ENCODE data around the gene CYB5R4. TPM values are rescaled to one million over a fixed set of nuclear protein-coding genes. Genes with fewer than 3 reads are reported as not detected.
"Not testable (repeated sequence)": the region's sequence is repeated elsewhere in the genome, so short reads cannot be mapped to it uniquely, and the experiment has no call there.

Gene CYB5R4
- polyA plus RNA-seq, 3 donors, result 4.1 to 11.7 (median 9.8) TPM

- WGBS, 3 donors, result no CpG with 5 or more reads among the region's 2 CpGs
- H3K27ac ChIP-seq (ENCODE audit: low read depth, low read length), result not testable (repeated sequence)
These were observed 37.6 kb downstream of the CYB5R4 start for GRCh38 chr6:83897094-83897493.

- WGBS, 3 donors, result 85 to 97% (median 92%) methylated on average over 1 of the region's 1 CpG
- no peak overlapping the region for H3K27ac ChIP-seq (ENCODE audit: low read depth, low read length)
These were observed 42.1 kb downstream of the CYB5R4 start for GRCh38 chr6:83901624-83902023.

GRCh38 chr6:83904395-83904794, 44.9 kb downstream of the CYB5R4 start:
- 91 to 94% (median 93%) methylated on average over 4 of the region's 4 CpGs for WGBS, 3 donors

GRCh38 chr6:83905648-83906047, 46.2 kb downstream of the CYB5R4 start:
- WGBS, 3 donors, result 91 to 100% (median 98%) methylated on average over 4 of the region's 4 CpGs
- H3K27ac ChIP-seq (ENCODE audit: low read depth, low read length), result no peak overlapping the region

More at GRCh38 chr6:83904395-83904794, 44.9 kb downstream of the CYB5R4 start:
- H3K27ac ChIP-seq (ENCODE audit: low read depth, low read length), result no peak overlapping the region

GRCh38 chr6:83907623-83908390, 48.3 kb downstream of the CYB5R4 start:
- H3K27ac ChIP-seq (ENCODE audit: low read depth, low read length), result not testable (repeated sequence)
- WGBS, 3 donors, result 85 to 91% (median 87%) methylated on average over 5 of the region's 5 CpGs

- H3K27ac ChIP-seq (ENCODE audit: low read depth, low read length), result no peak overlapping the region
- 84 to 87% (median 86%) methylated on average over 2 of the region's 2 CpGs for WGBS, 3 donors
These were observed 49.3 kb downstream of the CYB5R4 start for GRCh38 chr6:83908813-83909212.

- no peak overlapping the region for H3K27ac ChIP-seq (ENCODE audit: low read depth, low read length)
These were observed 51.8 kb downstream of the CYB5R4 start for GRCh38 chr6:83911278-83911677.

GRCh38 chr6:83914953-83915352, 55.5 kb downstream of the CYB5R4 start:
- 45 to 98% (median 60%) methylated on average over 1 of the region's 1 CpG for WGBS, 3 donors
- no peak overlapping the region for H3K27ac ChIP-seq (ENCODE audit: low read depth, low read length)

- no peak overlapping the region for H3K27ac ChIP-seq (ENCODE audit: low read depth, low read length)
These were observed 57.5 kb downstream of the CYB5R4 start for GRCh38 chr6:83917001-83917400.

- no peak overlapping the region for H3K27ac ChIP-seq (ENCODE audit: low read depth, low read length)
- 95 to 97% (median 97%) methylated on average over 1 of the region's 1 CpG for WGBS, 3 donors
These were observed 60.5 kb downstream of the CYB5R4 start for GRCh38 chr6:83920017-83920416.

GRCh38 chr6:83921315-83921714, 61.8 kb downstream of the CYB5R4 start:
- 90 to 93% (median 93%) methylated on average over 5 of the region's 5 CpGs for WGBS, 3 donors
- H3K27ac ChIP-seq (ENCODE audit: low read depth, low read length), result no peak overlapping the region

- no peak overlapping the region for H3K27ac ChIP-seq (ENCODE audit: low read depth, low read length)
- WGBS, 3 donors, result 71 to 82% (median 79%) methylated on average over 2 of the region's 2 CpGs
These were observed 68.0 kb downstream of the CYB5R4 start for GRCh38 chr6:83927470-83927869.

GRCh38 chr6:83928286-83928685, 68.8 kb downstream of the CYB5R4 start:
- no peak overlapping the region for H3K27ac ChIP-seq (ENCODE audit: low read depth, low read length)
- WGBS, 3 donors, result 90 to 97% (median 93%) methylated on average over 1 of the region's 1 CpG

GRCh38 chr6:83946201-83946833, 86.8 kb downstream of the CYB5R4 start:
- H3K27ac ChIP-seq (ENCODE audit: low read depth, low read length), result not testable (repeated sequence)
- WGBS, 3 donors, result 94 to 98% (median 96%) methylated on average over 4 of the region's 4 CpGs

- WGBS, 3 donors, result 93 to 94% (median 94%) methylated on average over 2 of the region's 2 CpGs
- not testable (repeated sequence) for H3K27ac ChIP-seq (ENCODE audit: low read depth, low read length)
These were observed 88.5 kb downstream of the CYB5R4 start for GRCh38 chr6:83947983-83948382.

- no peak overlapping the region for H3K27ac ChIP-seq (ENCODE audit: low read depth, low read length)
- WGBS, 3 donors, result 58 to 68% (median 62%) methylated on average over 2 of the region's 2 CpGs
These were observed 89.4 kb downstream of the CYB5R4 start for GRCh38 chr6:83948851-83949250.

- WGBS, 3 donors, result 96 to 99% (median 98%) methylated on average over 2 of the region's 2 CpGs
- H3K27ac ChIP-seq (ENCODE audit: low read depth, low read length), result not testable (repeated sequence)
These were observed 91.9 kb downstream of the CYB5R4 start for GRCh38 chr6:83951423-83951822.

- WGBS, 3 donors, result 71 to 80% (median 76%) methylated on average over 3 of the region's 3 CpGs
- H3K27ac ChIP-seq (ENCODE audit: low read depth, low read length), result no peak overlapping the region
These were observed 93.3 kb downstream of the CYB5R4 start for GRCh38 chr6:83952830-83953229.

- whole genome bisulfite sequencing, 3 donors, result 87 to 96% (median 88%) methylated on average over 2 of the region's 2 CpGs
- H3K27ac ChIP-seq (ENCODE audit: low read depth, low read length), result no peak overlapping the region
These were observed 94.9 kb downstream of the CYB5R4 start for GRCh38 chr6:83954371-83954770.

GRCh38 chr6:83958241-83958685, 98.8 kb downstream of the CYB5R4 start:
- no peak overlapping the region for H3K27ac ChIP-seq (ENCODE audit: low read depth, low read length)
- WGBS, 3 donors, result 84 to 90% (median 89%) methylated on average over 3 of the region's 3 CpGs

Data from adipose tissue (tissue), 3 donors.